GM23248 (cell line): ENCODE results near the gene PNPLA1. TPM values are rescaled to one million over a fixed set of nuclear protein-coding genes. Genes with fewer than 3 reads are reported as not detected.

Source experiments
- DNase-seq: peaks from one replicate; pipeline ENCODE4 v3.0.0-alpha.2; 2015
- H2AFZ ChIP-seq: fragments of 200-600 bp; sonication (generic); 2 replicates; pipeline ENCODE4 v1.6.1; 2016; ENCODE audit warnings: antibody characterized with exemption
- H3F3A ChIP-seq: fragments of 200-600 bp; sonication (generic); 2 replicates; pipeline ENCODE4 v1.6.1; 2016; ENCODE audit warnings: mild to moderate bottlenecking, antibody characterized with exemption, mixed run types; ENCODE audit not compliant: insufficient read depth
- H3K27ac ChIP-seq: fragments of 200-600 bp; sonication (generic); 2 replicates; pipeline ENCODE4 v1.5.1; 2016; ENCODE audit warnings: mild to moderate bottlenecking
- H3K27me3 ChIP-seq: fragments of 200-600 bp; sonication (generic); replicated peaks from 2 replicates; pipeline ENCODE4 v1.6.1; 2016; ENCODE audit warnings: mild to moderate bottlenecking; ENCODE audit not compliant: insufficient read depth
- H3K36me3 ChIP-seq: fragments of 200-600 bp; sonication (generic); 2 replicates; pipeline ENCODE4 v1.6.1; 2016; ENCODE audit warnings: low read depth, mild to moderate bottlenecking
- H3K4me1 ChIP-seq: fragments of 200-600 bp; sonication (generic); 2 replicates; pipeline ENCODE4 v1.6.1; 2016; ENCODE audit warnings: mild to moderate bottlenecking; ENCODE audit not compliant: insufficient read depth
- H3K4me2 ChIP-seq: fragments of 200-600 bp; sonication (generic); one replicate; pipeline ENCODE4 v1.6.1; 2016; ENCODE audit warnings: mild to moderate bottlenecking; ENCODE audit not compliant: unreplicated experiment
- H3K4me3 ChIP-seq: fragments of 200-600 bp; sonication (generic); 2 replicates; pipeline ENCODE4 v1.5.1; 2016; ENCODE audit warnings: mild to moderate bottlenecking
- H3K79me2 ChIP-seq: fragments of 200-600 bp; sonication (generic); 2 replicates; pipeline ENCODE4 v1.6.1; 2016; ENCODE audit warnings: mild to moderate bottlenecking; ENCODE audit not compliant: insufficient read depth
- H3K9ac ChIP-seq: fragments of 200-600 bp; sonication (generic); 2 replicates; pipeline ENCODE4 v1.6.1; 2016; ENCODE audit warnings: mild to moderate bottlenecking
- H3K9me2 ChIP-seq: fragments of 200-600 bp; sonication (generic); 2 replicates; pipeline ENCODE4 v1.6.1; 2016; ENCODE audit warnings: mixed run types, mild to moderate bottlenecking, moderate library complexity; ENCODE audit not compliant: insufficient read depth
- H3K9me3 ChIP-seq: fragments of 200-600 bp; sonication (generic); one replicate; pipeline ENCODE4 v1.6.1; 2017; ENCODE audit warnings: low read depth
- H4K20me1 ChIP-seq: fragments of 200-600 bp; sonication (generic); 2 replicates; pipeline ENCODE4 v1.6.0; 2016; ENCODE audit not compliant: insufficient read depth
- EZH2 ChIP-seq: fragments of 200-600 bp; sonication (generic); IDR thresholded peaks from 2 replicates; pipeline ENCODE4 v1.6.1; 2018; ENCODE audit warnings: antibody characterized with exemption, mild to moderate bottlenecking; ENCODE audit not compliant: insufficient read depth, poor library complexity, severe bottlenecking
- EZH2phosphoT487 ChIP-seq: fragments of 200-600 bp; sonication (generic); IDR thresholded peaks from 2 replicates; pipeline ENCODE4 v1.6.1; 2018; ENCODE audit warnings: antibody characterized with exemption, moderate library complexity, mild to moderate bottlenecking, low read depth; ENCODE audit not compliant: insufficient read depth
- WGBS, 2 experiments: methylation state at CpG; one replicate each; pipeline ENCODE4 v1.1.6; 2015 to 2017; ENCODE audit warnings: low lambda C conversion rate in 2 of 2, low coverage in 1 of 2; ENCODE audit errors: missing lambda C conversion rate in 2 of 2; 5-methylcytosine and 5-hydroxymethylcytosine counted together
- in situ Hi-C: fragments of 300-500 bp; cut with MboI; formaldehyde crosslinking; loops from 2 replicates; pipeline ENCODE4 v1.15.0; 2020
- polyA plus RNA-seq: library from polyadenylated mRNA; unstranded; fragments of >200 nt; fragmentation: Nextera tagmentation; extraction: Ambion mirVana; gene quantifications from 2 replicates; pipeline ENCODE4 v1.2.1, GENCODE V29; 2016
- total RNA-seq: library from RNA; depleted of rRNA; stranded (reverse); fragments of >200 nt; shearing (Covaris generic); gene quantifications from 2 replicates; pipeline ENCODE4 v1.2.3, GENCODE V29; 2014

Gene PNPLA1
- total and polyA plus RNA-seq, 2 experiments from 2014 or later: not detected

- Histone ChIP-seq H3K27me3 (peaks cover 57% of the 10 kb centered on the region), H3K9ac (no peak overlapping the region), H3K27ac (no peak overlapping the region), H3K9me2 (no peaks in the 10 kb centered on the region), H3K4me1 (no peaks in the 10 kb centered on the region), H3K36me3 (no peaks in the 10 kb centered on the region), H3F3A (0 out of 2 replicates have a peak, but pooled peaks cover 4% of the 10 kb centered on the region), H3K4me3 (no peak overlapping the region), H3K79me2 (no peaks in the 10 kb centered on the region), H3K9me3 (no peaks in the 10 kb centered on the region), H3K4me2 (no peak overlapping the region), H4K20me1 (no peaks in the 10 kb centered on the region), H2AFZ (no peak overlapping the region)
- in situ Hi-C loops: no loop called here
- TF ChIP-seq EZH2phosphoT487 (no peak), EZH2 (peak; percentile 47)
- DNase-seq: no peak
- 18 to 19% methylated on average over 19 to 26 of the region's 26 CpGs for WGBS, 2 experiments
Measured at GRCh38 chr6:36285187-36285671, 15.4 kb downstream of the PNPLA1 start.

GRCh38 chr6:36285797-36286196 lies 15.9 kb downstream of the PNPLA1 start:
- peaks cover 51% of the 10 kb centered on the region for H3K27me3 ChIP-seq

GRCh38 chr6:36286858-36287257 lies 17.0 kb downstream of the PNPLA1 start:
- no peak overlapping the region for H2AFZ ChIP-seq
- no peaks in the 10 kb centered on the region for H3K36me3 ChIP-seq
- WGBS, 2 experiments: 64 to 67% methylated on average over 5 of the region's 5 CpGs
- peaks cover 6% of the 10 kb centered on the region; the same call in 1 of the 2 replicates for H3K4me1 ChIP-seq
- H3K27ac ChIP-seq: no peak overlapping the region
- no peak for DNase-seq
- no peak overlapping the region for H3K4me2 ChIP-seq
- in situ Hi-C loops: no loop called here
- H3K4me3 ChIP-seq: no peak overlapping the region
- no peak overlapping the region for H3K9ac ChIP-seq
- H3K79me2 ChIP-seq: no peaks in the 10 kb centered on the region
- no peaks in the 10 kb centered on the region for H3K9me3 ChIP-seq
- no peak for TF ChIP-seq EZH2
- TF ChIP-seq EZH2phosphoT487: no peak
- no peaks in the 10 kb centered on the region for H3K9me2 ChIP-seq
- no peaks in the 10 kb centered on the region for H4K20me1 ChIP-seq
- H3K27me3 ChIP-seq: peaks cover 41% of the 10 kb centered on the region
- 0 out of 2 replicates have a peak, but pooled peaks cover 4% of the 10 kb centered on the region for H3F3A ChIP-seq

More at GRCh38 chr6:36285797-36286196, 15.9 kb downstream of the PNPLA1 start:
- in situ Hi-C loops: no loop called here
- WGBS, 2 experiments: 51 to 62% methylated on average over 1 of the region's 1 CpG
- no peak overlapping the region for H3K4me3 ChIP-seq
- no peaks in the 10 kb centered on the region for H3K9me2 ChIP-seq
- H4K20me1 ChIP-seq: no peaks in the 10 kb centered on the region
- TF ChIP-seq EZH2 (no peak), EZH2phosphoT487 (no peak)
- no peak overlapping the region for H3K27ac ChIP-seq
- no peaks in the 10 kb centered on the region for H3K36me3 ChIP-seq
- H3K9ac ChIP-seq: no peak overlapping the region
- no peaks in the 10 kb centered on the region for H3K79me2 ChIP-seq
- 0 out of 2 replicates have a peak, but pooled peaks cover 4% of the 10 kb centered on the region for H3F3A ChIP-seq
- DNase-seq: no peak
- no peaks in the 10 kb centered on the region for H3K9me3 ChIP-seq
- no peak overlapping the region for H2AFZ ChIP-seq
- H3K4me1 ChIP-seq: peaks cover 5% of the 10 kb centered on the region; the same call in 1 of the 2 replicates
- H3K4me2 ChIP-seq: no peak overlapping the region

- Histone ChIP-seq H3K9ac (no peak overlapping the region), H3K4me3 (no peak overlapping the region), H3K27me3 (peaks cover 18% of the 10 kb centered on the region), H3K9me3 (no peaks in the 10 kb centered on the region), H3K27ac (no peak overlapping the region), H3K9me2 (no peaks in the 10 kb centered on the region), H3K79me2 (no peaks in the 10 kb centered on the region), H3K4me2 (no peak overlapping the region), H4K20me1 (no peaks in the 10 kb centered on the region), H3F3A (0 out of 2 replicates have a peak, but pooled peaks cover 4% of the 10 kb centered on the region), H3K4me1 (peaks cover 6% of the 10 kb centered on the region; the same call in 1 of the 2 replicates), H3K36me3 (no peaks in the 10 kb centered on the region), H2AFZ (no peak overlapping the region)
- DNase-seq: no peak
- 66 to 74% methylated on average over 7 of the region's 7 CpGs for WGBS, 2 experiments
- in situ Hi-C loops: no loop called here
- TF ChIP-seq EZH2: no peak
- TF ChIP-seq EZH2phosphoT487: no peak
Measured at GRCh38 chr6:36289281-36289878, 19.5 kb downstream of the PNPLA1 start.
